ENCODE results near the gene PKN1. TPM values are rescaled to one million over a fixed set of nuclear protein-coding genes. Genes with fewer than 3 reads are reported as not detected.

PKN1 gene
- total RNA-seq, 2 experiments from 2014 or later: 244 to 265 TPM

DNA sequence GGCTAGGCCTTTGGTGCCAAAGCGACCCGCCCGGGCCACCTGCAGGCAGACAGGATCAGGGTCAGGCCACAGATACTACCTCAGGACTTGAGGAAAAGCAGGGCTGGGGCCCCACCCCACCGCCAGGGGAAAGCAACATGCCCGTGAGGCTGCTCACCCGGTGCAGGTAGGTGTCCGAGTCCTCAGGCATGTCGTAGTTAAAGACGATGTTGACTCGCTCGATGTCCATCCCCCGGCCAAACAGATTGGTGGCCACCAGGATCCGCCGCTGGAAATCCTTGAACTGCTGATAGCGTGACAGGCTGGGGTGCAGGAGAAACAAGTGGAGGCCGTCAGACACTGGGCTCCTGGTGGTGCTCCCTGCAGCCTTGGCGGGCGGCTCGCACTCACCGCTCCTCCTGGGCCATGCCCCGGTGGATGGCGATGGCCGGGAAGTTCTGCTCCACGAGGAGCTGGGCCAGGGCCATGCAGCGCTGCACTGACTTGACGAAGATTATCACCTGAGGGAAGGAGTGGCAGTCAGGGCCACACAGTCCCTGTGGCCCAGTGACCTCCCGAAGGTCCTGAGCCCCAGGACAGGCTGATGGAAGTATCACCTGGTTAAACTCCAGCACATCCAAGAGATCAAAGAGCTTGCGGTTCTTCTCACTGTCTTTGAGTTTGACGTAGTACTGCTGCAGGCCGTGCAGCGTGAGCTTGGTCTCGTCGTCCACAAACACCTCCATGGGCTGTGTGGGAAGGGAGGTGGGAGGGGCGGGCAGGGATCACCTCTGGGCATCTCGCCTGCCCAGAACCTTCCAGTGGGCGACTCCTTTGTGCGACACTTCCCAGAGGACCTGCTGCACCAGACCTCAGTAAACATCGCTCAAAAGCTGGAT is 23.7 kb upstream of the PKN1 start:
- POLR2A ChIA-PET: interaction anchor here (0.6 to 13.1 kb wide), 5 partner anchors 8 to 47 kb away, joined by 3 to 250 read pairs (median 8); partner anchors contain the start of gene ADGRE5

GRCh38 chr19:14410091-14411051 is 22.7 kb upstream of the PKN1 start:
- ATAC-seq (ENCODE audit: low read depth) (peak; percentile 23), DNase-seq (no peak)
- Mint-ChIP-seq H3K4me1 (peaks cover 32% of the 10 kb centered on the region), H3K27ac (peak overlapping the region; percentile 80), H3K36me3 (peaks cover 44% of the 10 kb centered on the region), H3K4me3 (peak overlapping the region; percentile 54), H3K27me3 (no peaks in the 10 kb centered on the region), H3K9me3 (no peaks in the 10 kb centered on the region)
- POLR2A ChIA-PET: interaction anchor here (1.1 to 13.1 kb wide), 5 partner anchors 7 to 48 kb away, joined by 3 to 250 read pairs (median 8); partner anchors contain the start of gene ADGRE5

More for the DNA sequence above, 23.7 kb upstream of the PKN1 start:
- peak overlapping the region; percentile 32 for H3K4me3 Mint-ChIP-seq
- no peaks in the 10 kb centered on the region for H3K27me3 Mint-ChIP-seq
- DNase-seq (no peak), ATAC-seq (ENCODE audit: low read depth) (no peak)
- no peaks in the 10 kb centered on the region for H3K9me3 Mint-ChIP-seq
- H3K4me1 Mint-ChIP-seq: peaks cover 27% of the 10 kb centered on the region
- peaks cover 42% of the 10 kb centered on the region for H3K36me3 Mint-ChIP-seq
- H3K27ac Mint-ChIP-seq: peak overlapping the region; percentile 80

DNA sequence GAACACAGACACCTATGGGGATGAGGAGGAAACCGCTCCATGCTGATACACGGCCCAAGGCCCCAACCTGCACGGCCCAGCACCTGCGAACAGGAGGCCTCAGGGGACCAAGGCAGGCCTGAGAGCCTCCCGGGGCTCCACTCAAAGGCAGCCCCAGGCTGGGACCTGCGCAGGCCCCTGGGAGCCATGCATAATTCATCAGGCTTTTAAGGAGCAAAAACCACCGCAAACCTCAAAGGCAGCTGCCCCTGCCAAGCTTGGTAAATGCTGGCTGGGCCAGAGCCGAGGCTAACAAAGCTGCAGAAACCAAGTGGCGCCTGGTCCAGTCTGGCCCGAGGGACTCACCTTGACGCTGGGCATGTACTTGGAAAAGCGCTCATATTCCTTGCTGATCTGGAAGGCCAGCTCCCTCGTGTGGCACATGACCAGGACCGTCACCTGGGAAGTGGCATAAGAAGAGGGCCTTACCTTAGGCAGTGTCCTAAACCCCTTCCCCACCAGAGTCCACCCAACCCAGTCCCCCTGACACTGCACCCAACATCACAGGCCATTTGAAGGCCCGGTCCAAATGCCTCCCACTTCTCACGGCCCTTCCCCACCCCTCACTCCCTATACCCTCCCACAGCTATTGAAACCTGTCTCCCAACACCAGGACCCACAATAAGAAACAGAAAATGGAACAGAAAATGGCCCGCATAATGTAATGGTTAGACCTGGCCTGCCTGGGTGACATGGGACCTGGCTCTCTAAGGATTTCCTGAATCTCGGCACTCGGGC is 21.8 kb upstream of the PKN1 start:
- no peaks in the 10 kb centered on the region for H3K9me3 Mint-ChIP-seq
- H3K36me3 Mint-ChIP-seq: peaks cover 47% of the 10 kb centered on the region
- POLR2A ChIA-PET: interaction anchor here (1.1 to 13.1 kb wide), 3 partner anchors 24 to 49 kb away, joined by 3 to 250 read pairs (median 8); partner anchors contain the start of gene ADGRE5
- DNase-seq: no peak
- H3K4me1 Mint-ChIP-seq: peaks cover 36% of the 10 kb centered on the region
- H3K27me3 Mint-ChIP-seq: no peaks in the 10 kb centered on the region
- ATAC-seq (ENCODE audit: low read depth): no peak
- H3K4me3 Mint-ChIP-seq: no peak overlapping the region
- peak overlapping the region; percentile 56 for H3K27ac Mint-ChIP-seq

DNA sequence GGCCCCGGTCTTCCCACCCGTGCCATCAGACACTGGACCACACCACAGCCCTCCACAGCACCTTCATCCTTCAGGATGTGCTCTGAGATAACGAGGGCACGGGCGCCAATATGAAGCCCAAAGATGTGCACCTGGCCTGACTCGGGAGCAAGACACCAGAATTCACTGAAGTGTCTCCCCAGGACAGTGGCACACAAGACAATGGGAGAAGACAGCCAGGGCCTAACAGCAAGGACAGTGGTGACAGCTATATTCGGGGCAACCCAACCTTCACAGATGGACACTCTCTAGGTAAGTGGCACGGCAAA is 21.2 kb upstream of the PKN1 start:
- DNase-seq (no peak), ATAC-seq (ENCODE audit: low read depth) (no peak)
- POLR2A ChIA-PET: interaction anchor here (13.1 kb wide), 1 partner anchor 50 kb away, joined by 250 read pairs; no protein-coding TSS in a partner anchor
- H3K36me3 Mint-ChIP-seq: peaks cover 47% of the 10 kb centered on the region
- H3K27me3 Mint-ChIP-seq: no peaks in the 10 kb centered on the region
- peaks cover 38% of the 10 kb centered on the region for H3K4me1 Mint-ChIP-seq
- H3K9me3 Mint-ChIP-seq: no peaks in the 10 kb centered on the region
- peak overlapping the region; percentile 56 for H3K27ac Mint-ChIP-seq
- H3K4me3 Mint-ChIP-seq: no peak overlapping the region

- ATAC-seq (ENCODE audit: low read depth): no peak
- no peak overlapping the region for H3K27ac Mint-ChIP-seq
- H3K9me3 Mint-ChIP-seq: no peaks in the 10 kb centered on the region
- H3K36me3 Mint-ChIP-seq: peaks cover 48% of the 10 kb centered on the region
- no peak overlapping the region for H3K4me3 Mint-ChIP-seq
- H3K27me3 Mint-ChIP-seq: no peaks in the 10 kb centered on the region
- DNase-seq: no peak
- peaks cover 41% of the 10 kb centered on the region for H3K4me1 Mint-ChIP-seq
- POLR2A ChIA-PET: interaction anchor here (0.6 to 13.1 kb wide), 4 partner anchors 9 to 50 kb away, joined by 3 to 250 read pairs (median 14); partner anchors contain the start of gene ADGRE5
Observed at GRCh38 chr19:14412324-14412995, 20.6 kb upstream of the PKN1 start.

GRCh38 chr19:14412996-14413692 is 20.0 kb upstream of the PKN1 start:
- H3K9me3 Mint-ChIP-seq: no peaks in the 10 kb centered on the region
- no peak for DNase-seq
- H3K4me3 Mint-ChIP-seq: peak overlapping the region; percentile 7
- H3K27me3 Mint-ChIP-seq: no peaks in the 10 kb centered on the region
- H3K4me1 Mint-ChIP-seq: peaks cover 41% of the 10 kb centered on the region
- POLR2A ChIA-PET: interaction anchor here (0.6 to 2.8 kb wide), 4 partner anchors 9 to 32 kb away, joined by 3 to 23 read pairs (median 4); partner anchors contain the start of gene ADGRE5
- no peak for ATAC-seq (ENCODE audit: low read depth)
- H3K27ac Mint-ChIP-seq: peak overlapping the region; percentile 61
- H3K36me3 Mint-ChIP-seq: peaks cover 46% of the 10 kb centered on the region

GRCh38 chr19:14413693-14414181 is 19.4 kb upstream of the PKN1 start:
- peaks cover 41% of the 10 kb centered on the region for H3K4me1 Mint-ChIP-seq
- peak overlapping the region; percentile 61 for H3K27ac Mint-ChIP-seq
- H3K9me3 Mint-ChIP-seq: no peaks in the 10 kb centered on the region
- peaks cover 42% of the 10 kb centered on the region for H3K36me3 Mint-ChIP-seq
- no peaks in the 10 kb centered on the region for H3K27me3 Mint-ChIP-seq
- DNase-seq (no peak), ATAC-seq (ENCODE audit: low read depth) (no peak)
- POLR2A ChIA-PET: interaction anchor here (0.6 to 2.8 kb wide), 6 partner anchors 8 to 47 kb away, joined by 3 to 23 read pairs (median 6); partner anchors contain the start of gene ADGRE5
- H3K4me3 Mint-ChIP-seq: peak overlapping the region; percentile 7

DNA sequence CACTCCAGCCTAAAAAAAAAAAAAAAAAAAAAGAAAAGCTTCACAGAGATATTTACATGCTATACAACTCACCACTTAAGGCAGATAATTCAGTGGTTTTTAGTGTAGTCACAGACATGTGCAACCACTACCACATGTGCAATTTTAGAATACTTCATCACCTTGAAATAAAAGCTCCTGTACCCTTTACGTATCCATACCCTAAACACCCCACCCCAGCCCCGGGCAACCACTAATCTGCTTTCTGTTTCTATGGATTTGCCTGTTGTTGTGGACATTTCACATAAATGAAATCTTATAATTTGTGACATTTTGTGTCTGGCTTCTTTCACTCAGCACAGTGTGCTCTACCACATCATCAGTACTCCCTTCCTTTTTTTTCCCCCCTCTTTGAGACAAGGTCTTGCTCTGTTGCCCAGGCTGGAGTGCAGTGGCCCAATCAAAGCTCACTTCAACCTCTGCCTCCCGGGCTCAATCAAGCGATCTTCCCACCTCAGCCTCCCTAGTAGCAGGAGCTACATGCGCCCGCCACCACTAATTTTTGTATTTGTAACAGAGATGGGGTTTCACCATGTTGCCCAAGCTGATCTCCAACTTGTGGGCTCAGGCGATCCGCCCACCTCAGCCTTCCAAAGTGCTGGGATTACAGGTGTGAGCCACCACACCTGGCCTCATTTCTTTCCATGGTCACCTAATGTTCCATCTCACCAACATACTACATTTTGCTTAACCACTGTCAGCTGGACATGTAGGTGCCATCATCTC is 18.0 kb upstream of the PKN1 start:
- DNase-seq (no peak), ATAC-seq (ENCODE audit: low read depth) (no peak)
- Mint-ChIP-seq H3K36me3 (peaks cover 38% of the 10 kb centered on the region), H3K9me3 (peaks cover under 1% of the 10 kb centered on the region), H3K4me1 (peaks cover 45% of the 10 kb centered on the region), H3K4me3 (peak overlapping the region; percentile 44), H3K27me3 (no peaks in the 10 kb centered on the region), H3K27ac (peak overlapping the region; percentile 51)
- POLR2A ChIA-PET: interaction anchor here (0.6 to 2.8 kb wide), 5 partner anchors 9 to 54 kb away, joined by 4 to 23 read pairs (median 8); partner anchors contain the start of gene ADGRE5

DNA sequence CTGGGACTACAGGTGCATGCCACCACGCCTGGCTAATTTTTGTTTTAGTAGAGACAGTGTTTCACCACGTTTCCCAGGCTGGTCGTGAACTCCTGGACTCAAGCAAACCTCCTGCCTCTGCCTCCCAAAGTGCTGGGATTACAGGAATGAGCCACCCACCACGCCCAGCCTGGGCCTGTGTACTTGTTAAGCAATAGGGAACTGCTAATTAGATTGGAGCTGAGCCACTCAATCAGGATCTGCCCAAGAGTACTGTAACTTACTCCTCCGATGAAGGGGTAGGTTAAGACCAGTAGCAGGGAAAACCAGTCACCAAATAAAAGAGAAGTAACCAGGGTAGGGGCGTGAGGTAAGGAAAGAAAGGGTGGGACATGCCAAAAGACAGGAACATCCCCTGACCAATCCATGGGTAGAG is 16.3 kb upstream of the PKN1 start:
- DNase-seq (no peak), ATAC-seq (ENCODE audit: low read depth) (no peak)
- Mint-ChIP-seq H3K27ac (peak overlapping the region; percentile 83), H3K36me3 (peaks cover 30% of the 10 kb centered on the region), H3K9me3 (peaks cover 1% of the 10 kb centered on the region), H3K4me3 (peak overlapping the region; percentile 97), H3K4me1 (peaks cover 43% of the 10 kb centered on the region), H3K27me3 (no peaks in the 10 kb centered on the region)
- POLR2A ChIA-PET: interaction anchor here (1.0 to 3.6 kb wide), 3 partner anchors 8 to 35 kb away, joined by 3 to 32 read pairs (median 15); partner anchors contain the start of genes ADGRE5 and PKN1

DNA sequence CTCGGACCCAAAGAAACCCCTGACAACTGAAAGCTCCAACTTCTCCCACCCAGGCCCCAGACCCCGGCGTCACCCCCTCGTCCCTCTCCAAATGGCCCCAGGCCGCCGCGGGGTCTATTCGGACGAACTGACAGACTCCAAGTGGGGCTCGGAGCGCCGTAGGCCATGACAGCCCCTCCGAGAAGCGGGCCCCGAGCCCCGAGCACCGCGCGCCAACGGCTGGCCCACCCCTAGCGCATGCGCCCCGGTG is 14.3 kb upstream of the PKN1 start:
- H3K9me3 Mint-ChIP-seq: peaks cover 1% of the 10 kb centered on the region
- DNase-seq: no peak
- peaks cover 32% of the 10 kb centered on the region for H3K4me1 Mint-ChIP-seq
- H3K27me3 Mint-ChIP-seq: no peaks in the 10 kb centered on the region
- peak overlapping the region; percentile 99 for H3K27ac Mint-ChIP-seq
- ATAC-seq (ENCODE audit: low read depth): peak; percentile 66
- POLR2A ChIA-PET: interaction anchor here (1.2 to 3.6 kb wide), 7 partner anchors 10 to 631 kb away, joined by 4 to 32 read pairs (median 8); partner anchors contain the start of genes ADGRE5 and ASF1B
- peaks cover 22% of the 10 kb centered on the region for H3K36me3 Mint-ChIP-seq
- H3K4me3 Mint-ChIP-seq: peak overlapping the region; percentile 97
